GM21515 (cell line): ENCODE measurements around the gene PXDC1.
"Not testable (repeated sequence)": the region's sequence is repeated elsewhere in the genome, so short reads cannot be mapped to it uniquely, and the experiment has no call there.

ENCODE experiments used
- ATAC-seq: cut with Tn5 transposase; IDR thresholded peaks from one replicate; pipeline ENCODE4 v1.9.1; 2021; ENCODE audit not compliant: unreplicated experiment

Gene PXDC1

DNA sequence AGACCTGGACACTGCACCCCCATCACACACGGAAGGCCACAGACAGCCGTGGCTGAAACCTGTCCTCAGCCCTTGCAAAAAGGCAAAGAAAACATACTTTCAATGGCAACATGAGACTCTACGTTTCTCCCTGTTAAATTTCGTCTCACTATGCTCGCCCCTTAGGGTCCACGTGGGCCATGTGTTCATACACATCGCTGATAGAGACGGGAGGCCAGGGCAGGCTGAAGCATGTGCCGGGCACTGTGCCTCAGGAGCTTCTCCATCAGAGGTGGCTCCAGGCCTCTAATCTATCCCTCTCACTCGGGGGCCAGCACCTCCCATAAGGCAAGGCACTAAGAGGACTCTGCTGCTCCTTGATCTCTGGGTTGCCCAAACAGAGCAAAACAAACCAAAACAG lies 17.5 kb downstream of the PXDC1 start:
- ATAC-seq = no peak

DNA sequence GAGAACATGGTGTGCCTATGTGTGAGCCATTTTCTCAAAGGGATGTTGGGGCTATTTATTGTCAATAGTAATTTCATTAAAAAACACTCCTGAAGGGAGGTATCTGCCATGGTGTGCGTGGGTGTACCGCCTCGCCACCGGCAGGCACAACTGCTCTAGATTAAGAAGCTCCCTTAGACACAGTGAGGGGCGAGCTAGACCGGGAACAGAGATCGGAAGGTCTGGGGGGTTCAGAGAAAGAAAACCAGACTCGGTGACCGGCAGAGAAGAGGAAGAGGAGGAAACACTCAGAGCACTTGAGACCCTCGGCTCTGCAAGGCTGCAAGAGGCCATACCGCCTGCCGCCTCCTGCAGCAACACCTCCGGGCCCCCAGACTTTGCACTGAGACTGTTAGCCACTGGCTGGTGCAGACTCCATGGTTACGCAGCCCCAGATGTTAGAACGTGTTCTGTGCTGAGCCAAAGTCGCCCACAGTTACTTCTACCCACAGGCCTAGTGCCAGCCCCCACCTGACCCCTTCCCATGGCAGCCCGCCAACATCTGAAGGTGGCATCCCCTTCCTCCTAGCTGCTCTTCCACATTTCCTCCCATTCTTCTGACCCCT lies 18.1 kb downstream of the PXDC1 start:
- no peak for ATAC-seq

DNA sequence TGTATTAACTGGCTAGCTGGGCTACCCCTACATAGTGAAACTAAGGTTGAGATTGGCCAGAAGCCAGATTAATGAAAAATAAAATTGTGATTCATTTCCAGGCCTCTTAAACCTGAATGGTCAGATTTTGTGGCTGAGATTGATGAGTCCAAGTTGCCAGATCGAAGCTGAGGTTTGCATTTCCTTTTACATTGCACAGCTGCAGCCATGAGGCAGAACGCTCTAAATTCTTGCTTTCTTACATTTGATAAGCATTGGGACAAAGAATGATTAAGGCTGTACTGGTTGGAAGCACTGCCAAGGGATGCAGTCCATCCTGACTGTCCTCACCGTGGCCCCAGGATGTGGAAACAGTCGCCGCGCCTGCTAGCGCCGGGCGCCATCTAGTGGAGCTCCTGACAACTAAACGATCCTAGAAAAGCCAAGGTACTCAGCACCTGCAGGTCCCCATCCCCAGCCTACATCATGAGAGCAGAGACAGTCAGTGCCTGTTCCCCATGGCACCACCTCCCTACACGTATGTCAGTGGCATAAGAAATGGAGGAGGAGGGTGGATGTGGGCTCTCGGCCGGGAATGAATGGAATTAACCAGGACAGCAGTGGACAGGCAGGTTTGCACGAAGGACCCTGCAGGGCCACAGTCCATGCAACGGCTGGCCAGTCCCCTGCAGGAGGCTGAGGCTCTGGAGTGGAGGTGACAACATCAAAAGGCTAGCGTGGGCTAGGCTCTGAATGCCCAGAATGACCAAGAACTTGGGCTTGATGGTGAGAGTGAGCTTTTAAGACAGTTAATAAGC lies 19.0 kb downstream of the PXDC1 start:
- no peak for ATAC-seq

DNA sequence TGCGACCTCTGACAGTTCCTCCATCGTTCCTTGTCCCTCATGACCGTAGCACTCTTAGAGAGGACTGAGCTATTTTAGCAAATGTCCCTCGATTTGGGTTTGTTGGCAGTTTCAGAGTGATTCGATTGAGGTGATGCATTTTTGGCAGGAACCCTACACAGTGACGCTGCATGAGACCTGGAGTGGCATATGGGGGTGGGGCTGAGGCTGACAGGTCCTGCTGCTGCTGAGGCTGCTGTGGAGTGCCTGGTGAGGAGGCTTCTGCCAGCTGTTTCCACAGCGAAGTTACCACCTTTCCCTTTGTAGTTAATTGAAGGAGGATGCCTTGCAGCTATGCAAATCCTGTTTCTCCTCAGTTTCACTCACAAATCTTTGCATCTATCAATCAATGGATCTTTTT lies 19.8 kb downstream of the PXDC1 start:
- ATAC-seq = no peak

DNA sequence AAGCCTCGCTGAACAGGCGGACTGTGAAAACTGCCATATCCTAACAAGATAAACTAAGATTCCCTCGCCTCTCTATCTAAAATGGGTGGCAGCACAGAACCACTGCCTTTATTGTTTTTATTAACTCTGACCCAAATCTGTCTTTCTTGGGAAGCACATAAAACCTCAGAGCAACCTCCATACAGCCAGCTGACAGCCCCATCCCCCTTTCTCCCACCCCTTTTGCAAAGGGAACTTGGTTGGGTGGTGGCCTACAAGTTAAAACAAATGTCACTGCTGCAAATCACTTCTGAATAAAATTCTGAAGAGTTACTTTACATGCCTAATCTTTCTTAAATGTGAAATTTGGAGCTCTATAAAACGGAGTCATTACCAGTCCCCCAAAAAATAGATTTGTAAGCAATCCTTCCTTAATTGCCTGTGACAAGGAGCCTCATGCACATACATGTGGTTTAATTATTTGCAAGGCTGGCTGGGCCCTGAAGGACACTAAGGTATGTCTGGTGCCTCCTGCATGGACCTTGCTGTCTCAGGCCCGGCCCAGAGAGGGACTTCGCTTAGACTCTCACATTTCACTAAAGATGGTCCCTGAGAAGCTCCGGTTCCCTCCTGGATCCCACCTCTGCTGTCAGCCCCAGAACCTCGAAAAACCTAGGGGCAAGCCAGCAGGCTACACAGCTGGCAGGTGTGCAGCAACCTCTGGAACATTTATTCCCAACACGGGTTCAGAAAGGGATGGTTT lies 21.7 kb downstream of the PXDC1 start:
- ATAC-seq = no peak

DNA sequence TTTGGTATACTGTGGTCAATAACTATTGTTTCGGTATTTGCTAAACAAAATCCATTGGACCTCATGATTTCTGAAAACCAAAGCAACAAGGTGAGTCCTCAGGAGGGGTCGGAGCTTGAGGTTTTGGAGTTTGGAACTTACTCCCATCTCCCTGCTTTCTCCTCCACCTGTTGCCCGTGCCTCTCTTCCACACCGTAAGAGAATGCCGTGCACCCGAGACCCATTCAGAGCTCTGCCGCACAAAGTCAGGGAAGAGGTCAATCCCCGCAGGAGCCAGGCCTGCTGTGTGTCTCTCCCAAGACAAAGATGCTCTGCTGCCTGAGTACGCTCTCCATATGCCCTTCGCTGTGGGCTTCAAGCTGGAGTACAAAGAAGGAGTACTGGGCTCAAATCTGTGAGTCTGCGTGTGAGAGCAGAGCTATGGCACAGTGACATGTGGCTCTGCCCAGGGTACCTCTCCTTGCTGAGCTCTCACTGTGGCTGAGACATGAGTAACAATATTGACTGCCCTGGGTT lies 23.9 kb downstream of the PXDC1 start:
- no peak for ATAC-seq

DNA sequence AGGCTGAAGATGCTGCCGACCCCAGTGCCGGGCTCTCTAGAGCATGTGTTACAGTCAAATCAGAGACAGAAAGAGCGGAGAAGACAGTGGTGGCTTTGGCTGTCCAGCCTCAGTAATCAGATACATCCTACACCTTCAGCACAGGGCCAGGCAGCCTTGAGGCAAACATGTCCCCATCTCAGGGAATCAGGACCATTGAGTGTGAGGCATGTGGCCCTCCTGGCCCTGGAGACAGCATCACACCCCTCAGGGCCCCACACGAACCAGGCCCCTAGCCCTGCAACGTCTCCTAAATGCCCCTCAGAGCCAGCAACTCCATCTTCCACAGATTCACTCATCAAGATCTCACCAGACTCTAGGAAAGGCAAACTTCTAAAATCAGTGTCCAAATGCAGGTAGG lies 24.5 kb downstream of the PXDC1 start:
- no peak for ATAC-seq

DNA sequence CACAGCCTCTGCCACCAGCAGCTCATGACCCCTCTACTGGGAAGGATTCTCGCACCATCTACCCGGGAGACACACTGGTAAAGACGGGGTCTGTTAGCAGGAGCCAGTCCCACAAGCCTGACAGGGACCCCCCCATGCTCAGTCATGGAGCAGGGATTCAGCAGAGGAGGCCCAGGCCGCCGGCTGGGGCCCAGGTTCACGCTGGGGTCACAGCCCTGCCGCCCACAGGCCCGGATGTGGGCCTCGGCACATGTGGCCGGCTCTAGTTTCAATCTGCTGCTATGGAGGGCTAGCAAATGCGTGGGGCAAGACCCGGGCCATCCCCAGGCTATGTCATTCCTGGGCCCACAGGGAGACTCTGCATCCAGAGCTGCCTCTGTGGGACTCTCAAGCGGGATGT lies 25.1 kb downstream of the PXDC1 start:
- no peak for ATAC-seq

DNA sequence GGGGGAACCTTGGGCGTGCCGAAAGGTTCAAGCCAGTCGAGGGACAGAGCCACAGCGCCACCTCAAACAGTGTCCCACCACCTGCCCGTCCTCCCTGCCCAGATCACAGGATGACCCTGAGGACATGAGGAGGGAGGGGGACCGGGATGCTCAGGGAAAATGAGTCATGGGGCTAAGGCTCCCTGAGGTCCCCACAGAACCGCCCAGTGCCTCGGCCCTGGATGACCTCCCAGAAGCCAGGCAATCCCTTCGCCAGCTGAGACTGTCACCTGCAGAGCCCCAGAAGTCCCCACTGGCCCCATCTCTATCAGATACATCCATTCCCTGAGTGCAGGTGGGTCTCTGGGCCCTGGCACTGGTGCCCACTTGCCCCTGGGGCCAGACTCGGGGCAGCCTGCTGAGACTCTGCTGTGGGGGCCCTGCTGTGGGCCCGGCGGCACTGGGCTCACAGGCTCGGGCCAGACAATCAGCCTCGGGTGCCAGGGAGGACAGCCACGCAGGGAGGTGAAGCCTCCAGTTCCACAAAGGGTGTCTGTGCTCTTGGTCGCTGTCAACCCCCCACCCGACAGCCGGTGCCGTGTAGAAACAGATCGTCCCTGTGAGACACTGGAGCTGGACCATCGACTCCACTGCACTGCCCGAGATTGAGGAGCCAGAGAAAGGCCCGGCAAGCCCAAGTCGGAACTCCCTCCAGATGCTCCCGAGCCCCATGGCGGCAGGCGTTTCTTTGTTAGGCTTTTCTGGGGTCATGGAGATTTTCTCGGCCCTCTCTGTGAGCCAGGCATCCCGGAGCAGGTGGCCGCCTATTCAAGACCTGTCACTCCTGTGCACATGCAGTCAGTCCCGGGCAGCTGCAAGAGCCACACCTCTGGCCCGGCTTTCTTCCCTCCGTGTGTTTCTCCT lies 26.1 kb downstream of the PXDC1 start:
- no peak for ATAC-seq

DNA sequence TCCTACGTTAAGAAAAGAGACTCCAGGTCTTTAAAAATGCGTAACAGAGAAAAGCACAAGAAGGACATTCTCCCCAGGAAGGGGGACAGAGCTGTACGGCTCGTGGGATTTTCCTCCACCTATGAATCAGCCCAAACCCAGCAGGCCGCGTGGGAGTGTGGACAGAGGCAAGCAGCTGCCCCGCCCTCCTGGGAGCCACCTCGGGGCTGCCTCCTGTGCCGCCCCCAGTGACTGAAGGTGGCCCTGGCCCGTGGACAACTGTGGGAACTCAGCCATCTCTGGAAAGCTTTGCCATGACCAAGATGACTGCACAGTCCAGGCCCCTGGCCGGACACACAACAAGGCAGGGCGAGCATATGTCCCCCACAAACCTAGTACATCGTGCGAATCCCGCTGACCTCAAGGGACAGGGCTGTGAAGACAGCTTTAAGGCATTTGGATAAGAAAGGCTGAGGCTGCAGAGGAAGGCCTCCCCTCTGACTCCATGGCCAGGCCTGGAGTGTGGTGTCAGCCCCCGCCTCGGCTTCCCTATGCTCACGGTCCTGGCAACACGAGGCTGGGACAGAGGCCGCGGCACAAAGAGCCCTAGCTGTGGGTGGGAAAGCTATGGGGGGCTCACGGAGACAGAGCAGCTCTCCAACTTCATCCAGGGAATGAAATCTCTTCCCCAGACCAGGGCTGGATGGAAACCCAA lies 26.9 kb downstream of the PXDC1 start:
- ATAC-seq = no peak

DNA sequence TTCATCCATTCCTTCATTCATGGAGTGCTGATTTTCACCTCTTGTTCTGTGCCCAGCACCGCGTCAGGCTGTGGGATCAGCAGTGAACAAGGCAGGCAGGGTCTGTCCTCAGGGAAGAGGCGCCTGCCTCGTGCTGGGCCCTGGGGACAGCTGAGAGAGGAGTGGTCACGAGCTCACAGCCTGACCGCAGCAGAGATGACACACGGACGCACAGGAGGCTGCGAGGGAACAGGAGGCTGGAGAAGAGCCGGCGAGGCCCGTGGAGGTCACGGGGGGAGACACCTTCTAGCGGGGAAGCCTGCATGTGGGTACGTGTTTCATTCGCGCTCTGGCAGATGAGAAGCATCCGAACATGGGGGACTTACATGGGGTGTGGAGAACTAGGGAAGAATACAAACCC lies 27.5 kb downstream of the PXDC1 start:
- ATAC-seq = no peak

DNA sequence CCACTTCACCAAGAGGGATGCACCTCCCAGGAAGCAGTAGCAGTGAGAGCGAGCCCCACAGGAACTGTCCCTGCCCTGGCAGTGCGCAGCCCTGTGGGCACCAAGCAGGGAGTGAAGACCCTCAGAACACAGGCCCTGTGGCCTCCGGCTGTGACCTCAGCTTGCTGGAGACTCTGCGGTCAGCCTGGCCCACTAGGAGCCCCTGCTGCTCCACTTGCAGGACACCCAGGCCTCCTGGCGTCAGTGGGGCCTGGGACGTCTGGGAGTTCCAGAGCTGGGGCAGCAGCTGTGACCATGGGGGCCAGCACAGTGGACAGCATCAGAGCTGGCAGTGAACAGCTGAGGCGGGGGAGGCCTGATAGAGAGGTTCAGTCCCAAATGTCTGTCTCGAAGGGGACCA lies 28.3 kb downstream of the PXDC1 start:
- ATAC-seq = no peak

DNA sequence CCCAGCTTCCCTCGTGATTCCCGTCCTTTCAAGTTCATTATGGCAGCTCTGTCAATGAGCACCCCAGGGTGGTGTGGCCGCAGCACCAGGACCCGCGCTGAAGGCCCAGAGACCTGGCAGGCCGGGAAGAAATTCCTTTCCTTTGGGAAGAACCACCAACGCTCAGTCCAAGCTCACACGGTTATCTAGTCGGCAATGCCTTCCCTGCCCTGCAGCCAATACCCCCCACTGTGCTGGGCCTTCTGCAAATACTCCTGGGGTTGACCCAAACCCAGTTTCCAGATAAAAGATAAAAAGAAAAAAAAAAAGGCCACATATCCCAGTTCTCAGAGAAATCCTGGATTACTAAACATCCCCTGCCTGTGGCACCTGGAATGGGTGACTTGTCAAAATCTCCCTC lies 28.7 kb downstream of the PXDC1 start:
- no peak for ATAC-seq

DNA sequence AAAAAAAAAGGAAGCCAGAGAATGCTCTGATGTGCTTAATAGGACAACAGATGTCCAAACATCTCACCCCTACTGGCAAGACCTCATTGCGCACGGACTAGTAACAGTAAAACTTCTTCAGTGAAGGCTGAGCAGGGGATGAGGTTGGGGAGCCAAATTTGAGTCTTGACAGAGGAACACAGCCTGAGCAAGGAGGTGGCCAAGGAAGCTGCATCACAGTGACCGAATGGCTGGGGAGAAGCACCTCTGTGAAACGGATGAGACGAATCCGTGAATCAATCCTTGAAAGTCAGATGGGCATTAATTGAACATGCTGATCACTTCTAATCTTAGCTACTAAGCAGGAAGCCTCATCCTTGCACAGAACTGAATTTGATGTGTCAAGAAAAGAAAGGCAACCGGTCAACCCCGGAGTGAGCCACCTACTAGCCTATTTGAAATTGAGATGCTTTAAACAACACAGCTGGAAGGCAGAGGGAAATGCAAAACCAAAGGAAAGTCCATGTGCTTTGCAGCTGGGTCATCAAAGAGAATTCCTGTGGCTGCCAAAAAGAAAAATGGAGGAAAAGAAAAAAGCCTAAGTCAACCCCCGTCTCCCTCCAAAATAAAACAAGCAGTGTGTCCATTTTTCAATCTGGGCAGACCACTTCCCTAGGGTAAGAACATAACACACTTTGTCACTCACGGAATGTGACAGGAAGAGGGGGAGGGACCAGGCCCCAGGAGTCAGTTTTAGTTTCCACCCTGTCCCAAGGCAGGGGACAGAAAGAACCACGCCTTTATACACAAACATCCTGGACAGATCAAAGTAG lies 29.5 kb downstream of the PXDC1 start:
- no peak for ATAC-seq

DNA sequence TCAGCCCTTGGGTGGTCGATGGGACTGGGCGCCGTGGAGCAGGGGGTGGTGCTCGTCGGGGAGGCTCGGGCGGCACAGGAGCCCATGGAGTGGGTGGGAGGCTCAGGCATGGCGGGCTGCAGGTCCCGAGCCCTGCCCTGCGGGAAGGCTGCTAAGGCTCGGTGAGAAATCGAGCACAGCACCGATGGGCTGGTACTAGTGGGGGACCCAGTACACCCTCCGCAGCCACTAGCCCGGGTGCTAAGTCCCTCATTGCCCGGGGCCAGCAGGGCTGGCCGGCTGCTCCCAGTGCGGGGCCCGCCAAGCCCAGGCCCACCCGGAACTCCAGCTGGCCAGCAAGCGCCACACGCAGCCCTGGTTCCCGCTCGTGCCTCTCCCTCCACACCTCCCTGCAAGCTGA lies 30.7 kb downstream of the PXDC1 start:
- not testable (repeated sequence) for ATAC-seq

DNA sequence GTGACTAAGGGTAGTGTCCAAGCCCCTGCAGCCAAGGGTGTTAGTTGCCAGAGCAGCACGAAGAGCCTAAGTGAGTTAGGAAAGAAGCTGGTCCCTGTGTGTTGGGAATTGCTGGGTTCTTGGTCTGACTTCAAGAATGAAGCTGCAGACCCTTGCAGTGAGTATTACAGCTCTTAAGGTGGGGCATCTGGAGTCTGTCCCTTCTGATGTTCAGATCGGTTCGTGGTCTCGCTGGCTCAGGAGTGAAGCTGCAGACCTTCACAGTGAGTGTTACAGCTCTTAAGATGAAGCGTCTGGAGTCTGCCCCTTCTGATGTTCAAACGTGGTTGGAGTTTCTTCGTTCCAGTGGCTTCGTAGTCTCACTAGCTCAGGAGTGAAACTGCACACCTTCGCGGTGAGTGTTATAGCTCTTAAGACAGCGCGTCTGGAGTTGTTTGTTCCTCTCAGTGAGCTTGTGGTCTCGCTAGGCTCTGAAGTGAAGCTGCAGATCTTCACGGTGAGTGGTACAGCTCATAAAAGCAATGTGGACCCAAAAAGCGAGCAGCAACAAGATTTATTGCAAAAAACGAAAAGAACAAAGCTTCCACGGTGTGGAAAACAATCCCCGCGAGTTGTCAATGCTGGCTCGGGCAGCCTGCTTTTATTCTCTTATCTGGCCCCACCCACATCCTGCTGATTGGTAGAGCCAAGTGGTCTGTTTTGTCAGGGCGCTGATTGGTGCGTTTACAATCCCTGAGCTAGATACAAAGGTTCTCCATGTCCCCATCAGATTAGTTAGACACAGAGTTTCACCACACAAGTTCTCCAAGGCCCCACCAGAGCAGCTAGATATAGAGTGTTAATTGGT lies 31.8 kb downstream of the PXDC1 start:
- ATAC-seq = no peak

DNA sequence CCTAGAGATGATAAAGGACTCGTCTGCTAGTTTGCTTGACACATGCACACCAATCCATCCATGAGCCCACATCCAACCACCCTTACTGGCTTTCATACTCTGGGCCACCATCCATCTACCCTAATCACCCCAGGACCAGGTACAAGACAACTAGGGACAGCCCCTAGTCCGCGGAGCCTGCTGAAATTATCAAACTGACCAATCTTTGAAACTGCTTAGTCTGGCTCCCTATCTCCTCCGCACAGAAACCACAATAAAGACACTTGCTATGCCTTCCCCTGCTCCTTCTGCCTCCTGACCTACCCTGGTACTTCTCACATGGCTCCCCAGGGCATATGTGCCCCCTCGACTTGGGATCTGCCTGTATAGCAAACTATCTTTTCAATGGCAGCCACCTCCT lies 33.1 kb downstream of the PXDC1 start:
- no peak for ATAC-seq

DNA sequence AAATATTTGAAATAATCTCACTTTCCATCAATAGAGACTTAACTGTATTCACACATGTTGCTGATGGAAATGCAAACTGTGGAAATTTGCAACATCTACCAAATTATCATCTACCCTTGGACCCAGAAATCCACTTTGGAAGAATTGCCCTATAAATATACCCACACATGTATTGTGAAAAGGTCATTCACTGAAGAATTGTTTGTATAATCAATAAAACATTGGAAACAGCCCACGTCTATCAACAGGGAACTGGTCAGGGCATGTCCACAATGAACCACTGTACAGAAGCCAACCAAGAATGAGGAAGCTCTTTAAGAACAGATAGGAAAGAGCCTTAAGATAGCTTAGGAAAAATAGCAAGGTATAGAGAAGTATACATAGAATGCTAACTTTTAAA lies 36.2 kb downstream of the PXDC1 start:
- no peak for ATAC-seq

DNA sequence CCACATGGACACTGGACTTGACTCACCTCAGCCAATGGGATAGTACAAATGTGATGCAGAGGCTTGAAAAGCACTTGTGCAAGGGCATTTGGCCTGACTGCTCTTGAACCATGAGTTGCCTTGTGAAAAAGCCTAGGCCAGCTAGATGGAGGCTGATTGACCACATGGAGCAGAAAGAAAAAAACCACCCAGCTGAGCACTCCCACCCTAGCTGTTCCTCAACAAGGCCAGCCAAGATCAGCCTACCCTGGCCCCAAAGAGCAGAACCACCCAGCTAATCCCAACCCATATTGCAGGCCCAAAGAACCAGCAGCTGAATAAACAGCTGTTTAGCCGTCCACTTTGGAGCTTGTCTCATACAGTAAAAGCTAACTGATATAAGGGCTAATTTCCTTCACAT lies 36.7 kb downstream of the PXDC1 start:
- ATAC-seq = no peak
